Measurements from ENCODE around the gene TCEA3.

Gene TCEA3

GRCh38 chr1:23367791-23368561 lies 56.6 kb downstream of the TCEA3 start:
- DNase-seq (ENCODE audit: low read depth) = peak; percentile 98

GRCh38 chr1:23367451-23367790 lies 57.1 kb downstream of the TCEA3 start:
- no peak for DNase-seq (ENCODE audit: low read depth)

GRCh38 chr1:23366598-23366997 lies 58.0 kb downstream of the TCEA3 start:
- no peak for DNase-seq (ENCODE audit: low read depth)

- DNase-seq (ENCODE audit: low read depth) = no peak
These were observed 58.4 kb downstream of the TCEA3 start for GRCh38 chr1:23366146-23366545.

- DNase-seq (ENCODE audit: low read depth) = no peak
These were observed 62.3 kb downstream of the TCEA3 start for GRCh38 chr1:23362218-23362713.

GRCh38 chr1:23358310-23358875 lies 66.2 kb downstream of the TCEA3 start:
- DNase-seq (ENCODE audit: low read depth) = no peak

GRCh38 chr1:23357138-23357908 lies 67.2 kb downstream of the TCEA3 start:
- no peak for DNase-seq (ENCODE audit: low read depth)

GRCh38 chr1:23356471-23357137 lies 67.9 kb downstream of the TCEA3 start:
- DNase-seq (ENCODE audit: low read depth) = no peak

GRCh38 chr1:23354245-23354644 lies 70.3 kb downstream of the TCEA3 start:
- no peak for DNase-seq (ENCODE audit: low read depth)

- DNase-seq (ENCODE audit: low read depth) = no peak
These were observed 72.4 kb downstream of the TCEA3 start for GRCh38 chr1:23352096-23352695.

GRCh38 chr1:23345920-23346319 lies 78.6 kb downstream of the TCEA3 start:
- DNase-seq (ENCODE audit: low read depth) = no peak

- DNase-seq (ENCODE audit: low read depth) = no peak
These were observed 79.5 kb downstream of the TCEA3 start for GRCh38 chr1:23344987-23345472.

- peak; percentile 100 for DNase-seq (ENCODE audit: low read depth)
These were observed 80.2 kb downstream of the TCEA3 start, which contains the start of gene HNRNPR for GRCh38 chr1:23344111-23344986. Gene HNRNPR (minus strand): TSS chr1:23344284. CDS start chr1:23341008, 3,276 bp downstream.

GRCh38 chr1:23343221-23344110 lies 81.1 kb downstream of the TCEA3 start:
- DNase-seq (ENCODE audit: low read depth) = peak; percentile 85

GRCh38 chr1:23341931-23342692 lies 82.4 kb downstream of the TCEA3 start:
- peak; percentile 82 for DNase-seq (ENCODE audit: low read depth)

GRCh38 chr1:23339632-23340031 lies 84.9 kb downstream of the TCEA3 start:
- DNase-seq (ENCODE audit: low read depth) = no peak

- peak; percentile 33 for DNase-seq (ENCODE audit: low read depth)
These were observed 86.7 kb downstream of the TCEA3 start for GRCh38 chr1:23337869-23338268.

- no peak for DNase-seq (ENCODE audit: low read depth)
These were observed 92.8 kb downstream of the TCEA3 start for GRCh38 chr1:23331713-23332112.
